ENCODE results near the gene GMPR2.

DNA sequence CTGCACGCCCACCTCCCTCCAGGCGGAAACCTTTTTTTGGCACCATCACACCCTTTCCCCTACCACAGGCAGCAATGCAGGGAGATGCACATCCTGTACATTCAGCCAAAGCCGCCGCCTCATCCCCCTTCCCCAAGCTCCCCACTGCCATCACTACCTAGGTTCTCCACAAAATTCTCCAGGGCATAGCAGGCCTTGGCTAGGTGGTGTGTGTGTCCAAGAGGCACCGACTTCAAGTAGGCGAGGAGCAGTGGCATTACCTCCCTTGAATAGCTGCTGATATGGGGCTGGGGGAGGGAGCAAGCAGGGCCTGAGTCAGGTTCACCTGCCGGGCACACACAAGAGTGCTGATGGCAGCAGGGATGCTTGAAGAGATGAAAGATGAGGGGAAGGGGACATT is 47.7 kb upstream of the GMPR2 start:
- TF ChIP-seq CTCF (IDR thresholded peaks at IDR 0.05) (no peak), POLR2A (IDR thresholded peaks at IDR 0.05) (no peak)

Measured in thyroid gland (tissue), 4 donors.